NCI-H146 treated with DMSO at 0.1 percent for 48 hours (cell line): Measurements from ENCODE around the gene IER3.
A peak's percentile ranks its signal among the peaks of the same experiment; 100 is the strongest.

Experiments
- DNase-seq: peaks from one replicate; lab custom pipeline; 2025; ENCODE audit not compliant: unreplicated experiment; lab: John Stamatoyannopoulos, UW

The IER3 gene

GRCh38 chr6:30709101-30709868, 35.1 kb downstream of the IER3 start:
- DNase-seq = no peak

GRCh38 chr6:30707281-30707850, 37.0 kb downstream of the IER3 start:
- DNase-seq = peak; percentile 80

- no peak for DNase-seq
Observed at GRCh38 chr6:30705620-30706019, 38.7 kb downstream of the IER3 start.

- DNase-seq = no peak
Observed at GRCh38 chr6:30703821-30704220, 40.5 kb downstream of the IER3 start.

GRCh38 chr6:30703011-30703410, 41.3 kb downstream of the IER3 start:
- no peak for DNase-seq

- DNase-seq = no peak
Observed at GRCh38 chr6:30700340-30700739, 44.0 kb downstream of the IER3 start.

- no peak for DNase-seq
Observed at GRCh38 chr6:30696432-30696831, 47.9 kb downstream of the IER3 start.
